ENCODE data around the gene SMARCA1. TPM values are rescaled to one million over a fixed set of nuclear protein-coding genes. Genes with fewer than 3 reads are reported as not detected.
A peak's percentile ranks its signal among the peaks of the same experiment; 100 is the strongest.

SMARCA1 gene
- total and polyA plus RNA-seq, 2 donors (not counting 1 experiment from before 2014, with no cell fraction given), result 53.3 to 74.5 TPM

GRCh38 chrX:129525896-129526295 lies 2.6 kb upstream of the SMARCA1 start:
- TF ChIP-seq EZH2 (IDR thresholded peaks at IDR 0.05; ENCODE audit: low read length, missing control alignments), result no peak
- TF ChIP-seq CTCF (conservative IDR thresholded peaks at IDR 0.05 in 1 of 2, IDR thresholded peaks at IDR 0.05 in 1 of 2; ENCODE audit: low read depth in 1 of 2, low read length in 2 of 2), result no peak
- Histone ChIP-seq H4K20me1 (ENCODE audit: control insufficient read depth, extremely low read depth, insufficient read depth, low read length) (no peaks in the 10 kb centered on the region), H3K4me2 (ENCODE audit: extremely low read depth, insufficient read depth, low read length) (no peak overlapping the region), H3K4me3 (replicated peaks in 1 of 4; ENCODE audit: control extremely low read depth in 1 of 4, insufficient read depth in 1 of 4, low read depth in 3 of 4, low read length in 4 of 4) (no peak overlapping the region), H3K36me3 (ENCODE audit: control insufficient read depth, insufficient read depth, low read length) (no peaks in the 10 kb centered on the region), H3K4me1 (ENCODE audit: control insufficient read depth, extremely low read depth, insufficient read depth, low read length) (no peaks in the 10 kb centered on the region), H3K79me2 (ENCODE audit: control insufficient read depth, insufficient read depth, low read length) (peaks cover 7% of the 10 kb centered on the region), H3K27me3 (ENCODE audit: control insufficient read depth, insufficient read depth, low read length) (no peaks in the 10 kb centered on the region), H3K9me3 (ENCODE audit: control insufficient read depth, insufficient read depth, low read depth, low read length) (no peaks in the 10 kb centered on the region), H3K9ac (ENCODE audit: insufficient read depth, low read length) (no peak overlapping the region), H3K27ac (ENCODE audit: insufficient read depth, low read length) (no peak overlapping the region), H2AFZ (ENCODE audit: low read length) (no peak overlapping the region)
- no peak for DNase-seq (ENCODE audit: low read depth in 2 of 2)

DNA sequence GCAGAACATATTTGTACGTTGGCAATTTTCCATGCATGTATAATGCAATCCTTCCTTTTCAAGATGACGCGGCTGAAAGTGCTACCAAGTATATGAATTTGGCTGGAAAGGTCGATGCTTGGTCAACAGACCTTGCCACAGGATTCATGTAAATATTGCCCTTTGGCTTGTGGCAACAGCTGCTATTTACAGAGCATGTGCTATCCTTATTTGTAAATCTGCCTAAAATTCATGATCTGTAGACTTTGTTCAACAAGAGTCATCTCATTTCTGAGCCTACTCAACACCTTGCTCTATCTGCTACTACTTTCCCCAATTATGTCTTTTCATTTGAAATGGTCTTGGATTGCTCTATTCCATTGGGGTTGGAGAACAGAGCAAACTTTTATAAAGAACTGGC lies 1.9 kb upstream of the SMARCA1 start:
- H3K4me3 ChIP-seq (replicated peaks in 1 of 4; ENCODE audit: control extremely low read depth in 1 of 4, insufficient read depth in 1 of 4, low read depth in 3 of 4, low read length in 4 of 4), result no peak overlapping the region
- no peaks in the 10 kb centered on the region for H3K4me1 ChIP-seq (ENCODE audit: control insufficient read depth, extremely low read depth, insufficient read depth, low read length)
- no peaks in the 10 kb centered on the region for H4K20me1 ChIP-seq (ENCODE audit: control insufficient read depth, extremely low read depth, insufficient read depth, low read length)
- TF ChIP-seq CTCF (conservative IDR thresholded peaks at IDR 0.05 in 1 of 2, IDR thresholded peaks at IDR 0.05 in 1 of 2; ENCODE audit: low read depth in 1 of 2, low read length in 2 of 2) (no peak), EZH2 (IDR thresholded peaks at IDR 0.05; ENCODE audit: low read length, missing control alignments) (no peak)
- no peak overlapping the region for H3K4me2 ChIP-seq (ENCODE audit: extremely low read depth, insufficient read depth, low read length)
- no peaks in the 10 kb centered on the region for H3K36me3 ChIP-seq (ENCODE audit: control insufficient read depth, insufficient read depth, low read length)
- peaks cover 12% of the 10 kb centered on the region for H3K79me2 ChIP-seq (ENCODE audit: control insufficient read depth, insufficient read depth, low read length)
- H3K9me3 ChIP-seq (ENCODE audit: control insufficient read depth, insufficient read depth, low read depth, low read length), result no peaks in the 10 kb centered on the region
- H3K9ac ChIP-seq (ENCODE audit: insufficient read depth, low read length), result no peak overlapping the region
- H3K27ac ChIP-seq (ENCODE audit: insufficient read depth, low read length), result no peak overlapping the region
- H2AFZ ChIP-seq (ENCODE audit: low read length), result no peak overlapping the region
- no peaks in the 10 kb centered on the region for H3K27me3 ChIP-seq (ENCODE audit: control insufficient read depth, insufficient read depth, low read length)
- peak in 1 of 2 donors; percentile 43 for DNase-seq (ENCODE audit: low read depth in 2 of 2)

GRCh38 chrX:129524250-129524850 lies 1.1 kb upstream of the SMARCA1 start:
- no peak for DNase-seq (ENCODE audit: low read depth in 2 of 2)
- Histone ChIP-seq H3K27ac (ENCODE audit: insufficient read depth, low read length) (no peak overlapping the region), H3K27me3 (ENCODE audit: control insufficient read depth, insufficient read depth, low read length) (no peaks in the 10 kb centered on the region), H3K4me2 (ENCODE audit: extremely low read depth, insufficient read depth, low read length) (no peak overlapping the region), H3K4me3 (replicated peaks in 1 of 4; ENCODE audit: control extremely low read depth in 1 of 4, insufficient read depth in 1 of 4, low read depth in 3 of 4, low read length in 4 of 4) (no peak overlapping the region), H3K9me3 (ENCODE audit: control insufficient read depth, insufficient read depth, low read depth, low read length) (no peaks in the 10 kb centered on the region), H4K20me1 (ENCODE audit: control insufficient read depth, extremely low read depth, insufficient read depth, low read length) (no peaks in the 10 kb centered on the region), H3K4me1 (ENCODE audit: control insufficient read depth, extremely low read depth, insufficient read depth, low read length) (no peaks in the 10 kb centered on the region), H2AFZ (ENCODE audit: low read length) (no peak overlapping the region), H3K36me3 (ENCODE audit: control insufficient read depth, insufficient read depth, low read length) (no peaks in the 10 kb centered on the region), H3K79me2 (ENCODE audit: control insufficient read depth, insufficient read depth, low read length) (peaks cover 18% of the 10 kb centered on the region), H3K9ac (ENCODE audit: insufficient read depth, low read length) (no peak overlapping the region)
- TF ChIP-seq CTCF (conservative IDR thresholded peaks at IDR 0.05 in 1 of 2, IDR thresholded peaks at IDR 0.05 in 1 of 2; ENCODE audit: low read depth in 1 of 2, low read length in 2 of 2) (no peak), EZH2 (IDR thresholded peaks at IDR 0.05; ENCODE audit: low read length, missing control alignments) (no peak)

All from fibroblast of lung (primary cell).